ENCODE data around the gene DCAF6.

Gene DCAF6

DNA sequence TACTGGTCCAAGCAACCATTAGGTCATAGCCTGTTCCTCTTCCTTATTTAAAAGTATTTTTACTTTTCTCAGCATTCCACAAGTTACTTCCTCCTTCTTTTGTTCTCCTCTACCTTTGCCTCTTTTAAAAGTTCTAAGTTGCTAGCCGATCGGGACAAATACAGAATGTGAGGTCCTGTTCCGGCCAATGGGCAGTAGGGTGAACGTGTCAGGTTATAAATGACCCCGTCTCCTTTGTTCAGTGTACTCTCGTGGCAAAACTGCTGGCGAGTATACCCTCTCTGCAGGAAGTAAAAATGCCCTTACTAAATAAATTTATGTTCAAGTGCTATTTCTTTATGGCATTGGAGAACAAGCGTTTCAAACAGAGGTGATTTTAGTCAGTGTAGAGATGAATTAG, 25.1 kb upstream of the DCAF6 start:
- H3K36me3 ChIP-seq (ENCODE audit: insufficient read depth): no peaks in the 10 kb centered on the region
- no peak overlapping the region for H2AFZ ChIP-seq (ENCODE audit: low read depth)
- no peak overlapping the region for H3K4me2 ChIP-seq
- H3K27ac ChIP-seq: no peak overlapping the region
- H3K27me3 ChIP-seq (ENCODE audit: insufficient read depth, low read depth): no peaks in the 10 kb centered on the region
- H3K79me2 ChIP-seq (ENCODE audit: insufficient read depth, low read depth): no peaks in the 10 kb centered on the region
- no peaks in the 10 kb centered on the region for H3K4me1 ChIP-seq (ENCODE audit: low read depth, poor library complexity, severe bottlenecking)
- H3K4me3 ChIP-seq (IDR thresholded peaks at IDR 0.05; ENCODE audit: insufficient read depth, low read depth, low read length): no peak overlapping the region
- no peaks in the 10 kb centered on the region for H4K20me1 ChIP-seq (ENCODE audit: insufficient read depth)
- H3K9ac ChIP-seq: no peak overlapping the region
- TF ChIP-seq, protein P1, sequence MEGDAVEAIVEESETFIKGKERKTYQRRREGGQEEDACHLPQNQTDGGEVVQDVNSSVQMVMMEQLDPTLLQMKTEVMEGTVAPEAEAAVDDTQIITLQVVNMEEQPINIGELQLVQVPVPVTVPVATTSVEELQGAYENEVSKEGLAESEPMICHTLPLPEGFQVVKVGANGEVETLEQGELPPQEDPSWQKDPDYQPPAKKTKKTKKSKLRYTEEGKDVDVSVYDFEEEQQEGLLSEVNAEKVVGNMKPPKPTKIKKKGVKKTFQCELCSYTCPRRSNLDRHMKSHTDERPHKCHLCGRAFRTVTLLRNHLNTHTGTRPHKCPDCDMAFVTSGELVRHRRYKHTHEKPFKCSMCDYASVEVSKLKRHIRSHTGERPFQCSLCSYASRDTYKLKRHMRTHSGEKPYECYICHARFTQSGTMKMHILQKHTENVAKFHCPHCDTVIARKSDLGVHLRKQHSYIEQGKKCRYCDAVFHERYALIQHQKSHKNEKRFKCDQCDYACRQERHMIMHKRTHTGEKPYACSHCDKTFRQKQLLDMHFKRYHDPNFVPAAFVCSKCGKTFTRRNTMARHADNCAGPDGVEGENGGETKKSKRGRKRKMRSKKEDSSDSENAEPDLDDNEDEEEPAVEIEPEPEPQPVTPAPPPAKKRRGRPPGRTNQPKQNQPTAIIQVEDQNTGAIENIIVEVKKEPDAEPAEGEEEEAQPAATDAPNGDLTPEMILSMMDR (conservative IDR thresholded peaks at IDR 0.05; ENCODE audit: low read depth, low read length): no peak

DNA sequence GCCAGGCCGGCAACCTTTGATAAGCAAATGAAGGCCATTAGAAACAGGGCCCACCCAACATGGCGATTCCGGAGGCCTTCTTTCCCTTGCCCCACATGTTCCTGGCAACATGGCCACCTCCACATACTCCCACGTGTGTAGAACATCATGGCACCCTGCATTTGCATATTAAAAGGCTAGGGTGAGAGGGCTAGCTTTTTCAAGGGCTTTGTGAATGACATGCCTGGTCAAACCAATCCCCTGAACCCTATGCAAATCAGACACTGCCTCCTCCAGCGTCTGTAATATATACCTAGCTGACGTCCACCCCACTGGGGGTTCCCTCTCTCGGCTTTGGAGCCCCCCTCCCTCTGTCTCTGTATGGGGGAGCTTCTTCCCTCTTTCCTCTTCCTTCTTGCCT, 24.2 kb upstream of the DCAF6 start:
- Histone ChIP-seq H2AFZ (ENCODE audit: low read depth) (no peak overlapping the region), H3K4me3 (IDR thresholded peaks at IDR 0.05; ENCODE audit: insufficient read depth, low read depth, low read length) (no peak overlapping the region), H4K20me1 (ENCODE audit: insufficient read depth) (no peaks in the 10 kb centered on the region), H3K36me3 (ENCODE audit: insufficient read depth) (no peaks in the 10 kb centered on the region), H3K79me2 (ENCODE audit: insufficient read depth, low read depth) (no peaks in the 10 kb centered on the region), H3K4me1 (ENCODE audit: low read depth, poor library complexity, severe bottlenecking) (no peaks in the 10 kb centered on the region), H3K9ac (no peak overlapping the region), H3K27me3 (ENCODE audit: insufficient read depth, low read depth) (no peaks in the 10 kb centered on the region), H3K4me2 (no peak overlapping the region), H3K27ac (no peak overlapping the region)
- TF ChIP-seq, protein P1 (conservative IDR thresholded peaks at IDR 0.05; ENCODE audit: low read depth, low read length): no peak

DNA sequence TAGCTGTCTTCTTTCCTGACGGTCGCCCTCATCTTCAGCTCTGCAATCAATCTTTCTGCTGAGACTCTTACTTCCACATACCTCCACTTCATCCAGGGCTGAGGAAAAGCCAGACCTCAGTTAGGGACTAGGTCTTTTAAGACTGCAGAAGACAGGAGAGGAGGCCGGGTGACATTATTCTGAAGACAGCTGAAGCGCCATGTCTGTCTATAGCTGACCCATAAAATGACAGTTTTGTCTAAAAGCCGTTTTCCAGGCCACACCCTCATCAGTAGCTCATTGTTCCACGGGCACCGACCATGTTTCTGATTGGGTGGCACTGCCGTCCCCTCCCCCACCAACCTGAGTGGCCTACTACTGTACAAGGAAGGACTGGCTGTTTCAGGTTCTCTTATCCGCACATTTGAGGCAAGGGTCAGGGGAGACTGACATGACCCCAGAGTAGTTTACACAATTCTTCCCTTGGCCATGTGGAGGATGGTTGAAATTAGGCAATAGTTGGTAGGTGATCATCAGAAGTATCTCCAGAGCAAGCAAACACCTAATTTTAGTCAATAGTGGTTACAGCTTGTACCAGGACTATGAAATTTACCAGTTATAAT, 22.5 kb upstream of the DCAF6 start, which contains the start of gene ADCY10:
Gene ADCY10 (minus strand): TSS at position 240 of the 602 bp plus-strand sequence. CDS start 8,994 bp downstream, outside the sequence.
- Histone ChIP-seq H3K9ac (no peak within 1 kb of the TSS), H2AFZ (ENCODE audit: low read depth) (no peak within 1 kb of the TSS), H3K79me2 (ENCODE audit: insufficient read depth, low read depth) (no peaks in the 10 kb centered on the region), H4K20me1 (ENCODE audit: insufficient read depth) (no peaks in the 10 kb centered on the region), H3K4me3 (IDR thresholded peaks at IDR 0.05; ENCODE audit: insufficient read depth, low read depth, low read length) (no peak within 1 kb of the TSS), H3K27ac (no peak within 1 kb of the TSS), H3K27me3 (ENCODE audit: insufficient read depth, low read depth) (no peaks in the 10 kb centered on the region), H3K36me3 (ENCODE audit: insufficient read depth) (no peaks in the 10 kb centered on the region), H3K4me2 (no peak within 1 kb of the TSS), H3K4me1 (ENCODE audit: low read depth, poor library complexity, severe bottlenecking) (no peaks in the 10 kb centered on the region)
- TF ChIP-seq, protein P1 (conservative IDR thresholded peaks at IDR 0.05; ENCODE audit: low read depth, low read length): no peak

DNA sequence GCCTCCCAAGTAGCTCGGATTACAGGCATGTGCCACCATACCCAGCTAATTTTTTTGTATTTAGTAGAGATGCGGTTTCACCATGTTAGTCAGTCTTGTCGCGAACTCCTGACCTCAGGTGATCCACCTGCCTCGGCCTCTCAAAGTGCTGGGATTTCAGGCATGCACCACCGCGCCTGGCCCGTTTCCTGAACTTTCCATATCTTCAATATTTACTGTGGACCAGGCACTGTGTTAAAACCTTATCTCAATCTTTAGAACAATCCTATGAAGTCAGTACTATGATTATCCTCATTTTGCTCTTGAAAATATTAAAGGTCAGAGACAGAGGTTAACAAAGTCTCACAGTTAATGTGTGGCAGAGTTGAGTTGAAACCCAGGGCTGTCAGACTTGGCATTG, 20.9 kb upstream of the DCAF6 start:
- Histone ChIP-seq H3K9ac (no peak overlapping the region), H3K79me2 (ENCODE audit: insufficient read depth, low read depth) (no peaks in the 10 kb centered on the region), H3K4me2 (no peak overlapping the region), H2AFZ (ENCODE audit: low read depth) (no peak overlapping the region), H4K20me1 (ENCODE audit: insufficient read depth) (no peaks in the 10 kb centered on the region), H3K4me3 (IDR thresholded peaks at IDR 0.05; ENCODE audit: insufficient read depth, low read depth, low read length) (no peak overlapping the region), H3K27ac (no peak overlapping the region), H3K27me3 (ENCODE audit: insufficient read depth, low read depth) (no peaks in the 10 kb centered on the region), H3K36me3 (ENCODE audit: insufficient read depth) (no peaks in the 10 kb centered on the region; the same call in 1 of the 2 replicates), H3K4me1 (ENCODE audit: low read depth, poor library complexity, severe bottlenecking) (no peaks in the 10 kb centered on the region)
- TF ChIP-seq, protein P1 (conservative IDR thresholded peaks at IDR 0.05; ENCODE audit: low read depth, low read length): no peak

Measured in KMS-11 (cell line).